Ascending aorta (tissue), 2 donors: ENCODE results near the gene XAGE5. TPM values are rescaled to one million over a fixed set of nuclear protein-coding genes. Genes with fewer than 3 reads are reported as not detected.

Source experiments
- DNase-seq, 2 donors: peaks; one replicate each; pipeline ENCODE4 v3.0.0-alpha.2; 2019; ENCODE audit warnings: low spot score in 2 of 2
- H3K27ac ChIP-seq, 2 donors: fragments of 200-600 bp; sonication (generic); one replicate each; pipeline ENCODE4 v1.5.1; 2016 to 2017; ENCODE audit warnings: mild to moderate bottlenecking in 1 of 2
- H3K27me3 ChIP-seq: fragments of 200-600 bp; sonication (generic); one replicate; pipeline ENCODE4 v1.5.1; 2017
- H3K36me3 ChIP-seq, 2 donors: fragments of 200-600 bp; sonication (generic); one replicate each; pipeline ENCODE4 v1.5.1; 2016
- H3K4me1 ChIP-seq, 2 donors: fragments of 200-600 bp; sonication (generic); one replicate each; pipeline ENCODE4 v1.5.1; 2016 to 2017; ENCODE audit warnings: mild to moderate bottlenecking in 1 of 2
- H3K4me3 ChIP-seq, 2 donors: fragments of 200-600 bp; sonication (generic); one replicate each; pipeline ENCODE4 v1.5.1; 2016 to 2017; ENCODE audit warnings: mild to moderate bottlenecking in 1 of 2
- H3K9me3 ChIP-seq, 2 donors: fragments of 200-600 bp; sonication (generic); one replicate each; pipeline ENCODE4 v1.5.1; 2016
- intact Hi-C: fragments of 100-400 bp; cut with DNase I; formaldehyde crosslinking; loops from one replicate; pipeline ENCODE4 v1.15.1; 2023
- total RNA-seq: library from RNA; depleted of rRNA; stranded (reverse); fragments of >200 nt; gene quantifications from one replicate; pipeline ENCODE4 v1.1.0, GENCODE V29; 2016
- TF ChIP-seq, protein P1 (sequence below), 3 experiments: fragments of 200-600 bp in 2 of 3; fragments of 450-650 bp in 1 of 3; sonication (generic) in 2 of 3; IDR thresholded peaks; one replicate each; pipeline ENCODE4 v1.5.1; 2016 to 2019; ENCODE audit warnings: antibody characterized with exemption in 3 of 3, mild to moderate bottlenecking in 1 of 3, moderate library complexity in 1 of 3

XAGE5 gene
- total RNA-seq, 1 donor from 2014 or later: not detected

DNA sequence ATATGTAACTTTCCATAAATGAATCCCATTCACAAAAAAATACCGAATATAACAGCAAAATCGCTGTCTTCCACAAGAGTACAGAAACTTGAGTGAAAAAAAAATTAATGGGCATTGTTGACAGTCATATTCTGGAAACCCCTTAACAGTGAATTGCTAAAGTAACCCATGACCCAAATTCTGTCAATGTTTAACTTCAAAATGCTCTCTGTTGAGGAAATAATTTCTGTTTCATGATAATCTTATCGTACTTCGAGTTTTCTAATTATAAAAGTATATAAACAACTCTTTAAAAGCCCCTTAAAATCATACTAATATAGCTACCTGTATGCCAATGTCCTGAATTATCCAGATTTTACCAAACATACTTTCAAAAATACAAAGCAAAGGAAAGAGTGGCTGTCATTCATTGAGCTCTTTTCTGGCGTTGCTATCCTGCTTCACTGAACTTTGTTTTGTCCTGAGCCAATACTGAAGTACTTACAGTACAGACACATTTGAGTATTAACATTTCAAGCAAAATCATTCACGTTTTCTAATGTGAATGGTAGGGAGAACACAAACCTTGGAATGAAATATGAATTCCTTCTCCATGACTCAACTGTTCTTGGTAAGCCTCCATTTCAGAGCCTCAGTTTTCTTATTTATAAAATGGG, 54.4 kb downstream of the XAGE5 start:
- intact Hi-C loops: no loop called here

More for the DNA sequence above, 54.4 kb downstream of the XAGE5 start:
- Histone ChIP-seq H3K4me1 (no peaks in the 10 kb centered on the region), H3K27me3 (no peaks in the 10 kb centered on the region), H3K9me3 (no peaks in the 10 kb centered on the region), H3K27ac (no peak overlapping the region), H3K36me3 (no peaks in the 10 kb centered on the region), H3K4me3 (no peak overlapping the region)
- DNase-seq: no peak
- TF ChIP-seq, protein P1, sequence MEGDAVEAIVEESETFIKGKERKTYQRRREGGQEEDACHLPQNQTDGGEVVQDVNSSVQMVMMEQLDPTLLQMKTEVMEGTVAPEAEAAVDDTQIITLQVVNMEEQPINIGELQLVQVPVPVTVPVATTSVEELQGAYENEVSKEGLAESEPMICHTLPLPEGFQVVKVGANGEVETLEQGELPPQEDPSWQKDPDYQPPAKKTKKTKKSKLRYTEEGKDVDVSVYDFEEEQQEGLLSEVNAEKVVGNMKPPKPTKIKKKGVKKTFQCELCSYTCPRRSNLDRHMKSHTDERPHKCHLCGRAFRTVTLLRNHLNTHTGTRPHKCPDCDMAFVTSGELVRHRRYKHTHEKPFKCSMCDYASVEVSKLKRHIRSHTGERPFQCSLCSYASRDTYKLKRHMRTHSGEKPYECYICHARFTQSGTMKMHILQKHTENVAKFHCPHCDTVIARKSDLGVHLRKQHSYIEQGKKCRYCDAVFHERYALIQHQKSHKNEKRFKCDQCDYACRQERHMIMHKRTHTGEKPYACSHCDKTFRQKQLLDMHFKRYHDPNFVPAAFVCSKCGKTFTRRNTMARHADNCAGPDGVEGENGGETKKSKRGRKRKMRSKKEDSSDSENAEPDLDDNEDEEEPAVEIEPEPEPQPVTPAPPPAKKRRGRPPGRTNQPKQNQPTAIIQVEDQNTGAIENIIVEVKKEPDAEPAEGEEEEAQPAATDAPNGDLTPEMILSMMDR (IDR thresholded peaks at IDR 0.05): no peak

Other genes starting within 250 kb of the XAGE5 start
- gene SSX7, start 156.4 kb upstream of the XAGE5 start, total RNA-seq: not detected
- gene SSX2, start 104.1 kb upstream of the XAGE5 start, total RNA-seq: not detected
- gene SSX2B, start 60.0 kb upstream of the XAGE5 start, total RNA-seq: not detected
- not detected for gene SPANXN5, start 13.9 kb upstream of the XAGE5 start, total RNA-seq
- gene XAGE3, start 56.8 kb downstream of the XAGE5 start, total RNA-seq: not detected
- gene FAM156B, start 86.0 kb downstream of the XAGE5 start, total RNA-seq: 5.0 TPM
- 50.9 TPM for gene FAM156A, start 147.2 kb downstream of the XAGE5 start, total RNA-seq
- gene GPR173, start 237.5 kb downstream of the XAGE5 start, total RNA-seq: 2.1 TPM